Measurements from ENCODE around the gene ARMS2.

- TF ChIP-seq CTCF (IDR thresholded peaks at IDR 0.05; ENCODE audit: low read length): no peak
- TF ChIP-seq EZH2 (IDR thresholded peaks at IDR 0.05; ENCODE audit: borderline replicate concordance, low read length): no peak
Observed at GRCh38 chr10:122475100-122475499, 20.6 kb downstream of the ARMS2 start.

All from OCI-LY1 (cell line).